Hepatocyte (in vitro differentiated cells): ENCODE measurements around the gene MBIP.

Source experiments
- EZH2phosphoT487 ChIP-seq: fragments of 200-600 bp; sonication (generic); IDR thresholded peaks from one replicate; pipeline ENCODE4 v1.6.1; 2018; ENCODE audit warnings: antibody characterized with exemption, mild to moderate bottlenecking, low read depth, moderate library complexity; ENCODE audit not compliant: unreplicated experiment, severe bottlenecking
- TF ChIP-seq, protein P1 (sequence below): fragments of 200-600 bp; sonication (generic); IDR thresholded peaks from 2 replicates; pipeline ENCODE4 v1.5.1; 2016; ENCODE audit warnings: antibody characterized with exemption, mild to moderate bottlenecking; ENCODE audit not compliant: poor library complexity

DNA sequence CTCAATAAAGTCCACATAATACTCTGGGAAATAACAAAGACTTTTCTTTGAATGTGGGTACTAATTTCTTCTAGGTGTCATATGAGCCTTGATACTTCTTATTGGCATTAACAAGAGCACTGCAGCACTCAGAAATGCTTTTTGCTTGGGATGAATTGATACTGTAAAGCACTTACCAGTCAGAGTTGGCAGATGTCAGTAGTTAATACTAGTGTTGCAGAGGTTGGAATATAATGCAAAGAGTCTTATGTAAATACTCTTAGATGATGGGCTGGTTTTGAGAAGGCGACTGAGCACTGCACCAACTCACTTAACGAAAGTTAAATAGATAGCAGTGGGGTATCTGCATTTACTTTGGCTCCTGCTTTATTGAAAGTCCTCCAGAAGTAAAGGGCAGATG is 25.6 kb upstream of the MBIP start:
- TF ChIP-seq, protein P1, sequence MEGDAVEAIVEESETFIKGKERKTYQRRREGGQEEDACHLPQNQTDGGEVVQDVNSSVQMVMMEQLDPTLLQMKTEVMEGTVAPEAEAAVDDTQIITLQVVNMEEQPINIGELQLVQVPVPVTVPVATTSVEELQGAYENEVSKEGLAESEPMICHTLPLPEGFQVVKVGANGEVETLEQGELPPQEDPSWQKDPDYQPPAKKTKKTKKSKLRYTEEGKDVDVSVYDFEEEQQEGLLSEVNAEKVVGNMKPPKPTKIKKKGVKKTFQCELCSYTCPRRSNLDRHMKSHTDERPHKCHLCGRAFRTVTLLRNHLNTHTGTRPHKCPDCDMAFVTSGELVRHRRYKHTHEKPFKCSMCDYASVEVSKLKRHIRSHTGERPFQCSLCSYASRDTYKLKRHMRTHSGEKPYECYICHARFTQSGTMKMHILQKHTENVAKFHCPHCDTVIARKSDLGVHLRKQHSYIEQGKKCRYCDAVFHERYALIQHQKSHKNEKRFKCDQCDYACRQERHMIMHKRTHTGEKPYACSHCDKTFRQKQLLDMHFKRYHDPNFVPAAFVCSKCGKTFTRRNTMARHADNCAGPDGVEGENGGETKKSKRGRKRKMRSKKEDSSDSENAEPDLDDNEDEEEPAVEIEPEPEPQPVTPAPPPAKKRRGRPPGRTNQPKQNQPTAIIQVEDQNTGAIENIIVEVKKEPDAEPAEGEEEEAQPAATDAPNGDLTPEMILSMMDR, result no peak
- TF ChIP-seq EZH2phosphoT487, result no peak
